Measurements from ENCODE around the gene RASGRP4.
"Not testable (repeated sequence)": the region's sequence is repeated elsewhere in the genome, so short reads cannot be mapped to it uniquely, and the experiment has no call there.

RASGRP4 gene

GRCh38 chr19:38411898-38412297 lies 14.1 kb downstream of the RASGRP4 start:
- not testable (repeated sequence) for H3K9me3 ChIP-seq (ENCODE audit: insufficient read depth, low read depth, low read length); H3K27me3 ChIP-seq (ENCODE audit: insufficient read depth, low read length); H3K36me3 ChIP-seq (ENCODE audit: insufficient read depth, low read depth, low read length); H3K4me3 ChIP-seq (ENCODE audit: low read length); H3K27ac ChIP-seq (ENCODE audit: low read length); H3K9ac ChIP-seq (ENCODE audit: low read depth, low read length); H3K4me1 ChIP-seq (ENCODE audit: insufficient read depth, low read length)

- no peaks in the 10 kb centered on the region for H3K36me3 ChIP-seq (ENCODE audit: insufficient read depth, low read depth, low read length)
- H3K27me3 ChIP-seq (ENCODE audit: insufficient read depth, low read length): no peaks in the 10 kb centered on the region
- H3K9ac ChIP-seq (ENCODE audit: low read depth, low read length): no peak overlapping the region
- no peaks in the 10 kb centered on the region for H3K4me1 ChIP-seq (ENCODE audit: insufficient read depth, low read length)
- no peaks in the 10 kb centered on the region for H3K9me3 ChIP-seq (ENCODE audit: insufficient read depth, low read depth, low read length)
- H3K27ac ChIP-seq (ENCODE audit: low read length): no peak overlapping the region
- no peak overlapping the region for H3K4me3 ChIP-seq (ENCODE audit: low read length)
Measured at GRCh38 chr19:38411041-38411712, 14.8 kb downstream of the RASGRP4 start.

GRCh38 chr19:38410407-38410806 lies 15.6 kb downstream of the RASGRP4 start:
- H3K27me3 ChIP-seq (ENCODE audit: insufficient read depth, low read length); H3K27ac ChIP-seq (ENCODE audit: low read length); H3K9me3 ChIP-seq (ENCODE audit: insufficient read depth, low read depth, low read length); H3K36me3 ChIP-seq (ENCODE audit: insufficient read depth, low read depth, low read length); H3K9ac ChIP-seq (ENCODE audit: low read depth, low read length); H3K4me3 ChIP-seq (ENCODE audit: low read length); H3K4me1 ChIP-seq (ENCODE audit: insufficient read depth, low read length): not testable (repeated sequence)

GRCh38 chr19:38409631-38410133 lies 16.3 kb downstream of the RASGRP4 start:
- Histone ChIP-seq H3K4me1 (ENCODE audit: insufficient read depth, low read length) (no peaks in the 10 kb centered on the region), H3K4me3 (ENCODE audit: low read length) (no peak overlapping the region), H3K36me3 (ENCODE audit: insufficient read depth, low read depth, low read length) (no peaks in the 10 kb centered on the region), H3K27me3 (ENCODE audit: insufficient read depth, low read length) (no peaks in the 10 kb centered on the region), H3K27ac (ENCODE audit: low read length) (no peak overlapping the region), H3K9me3 (ENCODE audit: insufficient read depth, low read depth, low read length) (no peaks in the 10 kb centered on the region), H3K9ac (ENCODE audit: low read depth, low read length) (no peak overlapping the region)

- Histone ChIP-seq H3K27ac (ENCODE audit: low read length) (no peak overlapping the region), H3K4me1 (ENCODE audit: insufficient read depth, low read length) (no peaks in the 10 kb centered on the region), H3K9ac (ENCODE audit: low read depth, low read length) (no peak overlapping the region), H3K27me3 (ENCODE audit: insufficient read depth, low read length) (peaks cover 19% of the 10 kb centered on the region), H3K9me3 (ENCODE audit: insufficient read depth, low read depth, low read length) (no peaks in the 10 kb centered on the region), H3K36me3 (ENCODE audit: insufficient read depth, low read depth, low read length) (no peaks in the 10 kb centered on the region), H3K4me3 (ENCODE audit: low read length) (no peak overlapping the region)
Measured at GRCh38 chr19:38405276-38405675, 20.7 kb downstream of the RASGRP4 start.

- Histone ChIP-seq H3K4me1 (ENCODE audit: insufficient read depth, low read length) (no peaks in the 10 kb centered on the region), H3K27ac (ENCODE audit: low read length) (no peak overlapping the region), H3K36me3 (ENCODE audit: insufficient read depth, low read depth, low read length) (no peaks in the 10 kb centered on the region), H3K9ac (ENCODE audit: low read depth, low read length) (no peak overlapping the region), H3K27me3 (ENCODE audit: insufficient read depth, low read length) (peaks cover 23% of the 10 kb centered on the region), H3K9me3 (ENCODE audit: insufficient read depth, low read depth, low read length) (no peaks in the 10 kb centered on the region), H3K4me3 (ENCODE audit: low read length) (no peak overlapping the region)
Measured at GRCh38 chr19:38404858-38405257, 21.2 kb downstream of the RASGRP4 start.

- Histone ChIP-seq H3K9me3 (ENCODE audit: insufficient read depth, low read depth, low read length) (no peaks in the 10 kb centered on the region), H3K4me3 (ENCODE audit: low read length) (peak within 1 kb of the TSS; percentile 71), H3K4me1 (ENCODE audit: insufficient read depth, low read length) (no peaks in the 10 kb centered on the region), H3K36me3 (ENCODE audit: insufficient read depth, low read depth, low read length) (no peaks in the 10 kb centered on the region), H3K9ac (ENCODE audit: low read depth, low read length) (no peak within 1 kb of the TSS), H3K27me3 (ENCODE audit: insufficient read depth, low read length) (peaks cover 41% of the 10 kb centered on the region), H3K27ac (ENCODE audit: low read length) (no peak within 1 kb of the TSS)
Measured at GRCh38 chr19:38402967-38403674, 22.9 kb downstream of the RASGRP4 start, which contains the start of gene FAM98C. Gene FAM98C, plus strand, starts transcription at chr19:38403093. Its CDS starts 61 bp downstream, at chr19:38403154.

GRCh38 chr19:38402623-38402966 lies 23.4 kb downstream of the RASGRP4 start:
- Histone ChIP-seq H3K4me1 (ENCODE audit: insufficient read depth, low read length) (no peaks in the 10 kb centered on the region), H3K27ac (ENCODE audit: low read length) (no peak overlapping the region), H3K36me3 (ENCODE audit: insufficient read depth, low read depth, low read length) (no peaks in the 10 kb centered on the region), H3K27me3 (ENCODE audit: insufficient read depth, low read length) (peaks cover 45% of the 10 kb centered on the region), H3K9ac (ENCODE audit: low read depth, low read length) (no peak overlapping the region), H3K4me3 (ENCODE audit: low read length) (peak overlapping the region; percentile 47), H3K9me3 (ENCODE audit: insufficient read depth, low read depth, low read length) (no peaks in the 10 kb centered on the region)

- Histone ChIP-seq H3K4me3 (ENCODE audit: low read length) (no peak overlapping the region), H3K27me3 (ENCODE audit: insufficient read depth, low read length) (peaks cover 56% of the 10 kb centered on the region), H3K27ac (ENCODE audit: low read length) (no peak overlapping the region), H3K36me3 (ENCODE audit: insufficient read depth, low read depth, low read length) (peaks cover 6% of the 10 kb centered on the region; the same call in 1 of the 2 replicates), H3K9ac (ENCODE audit: low read depth, low read length) (no peak overlapping the region), H3K9me3 (ENCODE audit: insufficient read depth, low read depth, low read length) (no peaks in the 10 kb centered on the region), H3K4me1 (ENCODE audit: insufficient read depth, low read length) (no peaks in the 10 kb centered on the region)
Measured at GRCh38 chr19:38401148-38401547, 24.9 kb downstream of the RASGRP4 start.

- H3K27ac ChIP-seq (ENCODE audit: low read length): no peak overlapping the region
- no peaks in the 10 kb centered on the region for H3K9me3 ChIP-seq (ENCODE audit: insufficient read depth, low read depth, low read length)
- peaks cover 56% of the 10 kb centered on the region for H3K27me3 ChIP-seq (ENCODE audit: insufficient read depth, low read length)
- no peak overlapping the region for H3K4me3 ChIP-seq (ENCODE audit: low read length)
- no peaks in the 10 kb centered on the region for H3K4me1 ChIP-seq (ENCODE audit: insufficient read depth, low read length)
- no peak overlapping the region for H3K9ac ChIP-seq (ENCODE audit: low read depth, low read length)
- peaks cover 8% of the 10 kb centered on the region; the same call in 1 of the 2 replicates for H3K36me3 ChIP-seq (ENCODE audit: insufficient read depth, low read depth, low read length)
Measured at GRCh38 chr19:38400361-38400760, 25.7 kb downstream of the RASGRP4 start.

- peaks cover 56% of the 10 kb centered on the region for H3K27me3 ChIP-seq (ENCODE audit: insufficient read depth, low read length)
- no peak overlapping the region for H3K9ac ChIP-seq (ENCODE audit: low read depth, low read length)
- peaks cover 5% of the 10 kb centered on the region; the same call in 1 of the 2 replicates for H3K4me1 ChIP-seq (ENCODE audit: insufficient read depth, low read length)
- H3K9me3 ChIP-seq (ENCODE audit: insufficient read depth, low read depth, low read length): no peaks in the 10 kb centered on the region
- no peak overlapping the region for H3K27ac ChIP-seq (ENCODE audit: low read length)
- peaks cover 8% of the 10 kb centered on the region; the same call in 1 of the 2 replicates for H3K36me3 ChIP-seq (ENCODE audit: insufficient read depth, low read depth, low read length)
- H3K4me3 ChIP-seq (ENCODE audit: low read length): no peak overlapping the region
Measured at GRCh38 chr19:38399537-38399936, 26.5 kb downstream of the RASGRP4 start.

GRCh38 chr19:38399081-38399480 lies 26.9 kb downstream of the RASGRP4 start:
- no peak overlapping the region for H3K9ac ChIP-seq (ENCODE audit: low read depth, low read length)
- peaks cover 5% of the 10 kb centered on the region; the same call in 1 of the 2 replicates for H3K4me1 ChIP-seq (ENCODE audit: insufficient read depth, low read length)
- peaks cover 56% of the 10 kb centered on the region for H3K27me3 ChIP-seq (ENCODE audit: insufficient read depth, low read length)
- H3K9me3 ChIP-seq (ENCODE audit: insufficient read depth, low read depth, low read length): no peaks in the 10 kb centered on the region
- no peak overlapping the region for H3K27ac ChIP-seq (ENCODE audit: low read length)
- no peak overlapping the region for H3K4me3 ChIP-seq (ENCODE audit: low read length)
- H3K36me3 ChIP-seq (ENCODE audit: insufficient read depth, low read depth, low read length): peaks cover 8% of the 10 kb centered on the region; the same call in 1 of the 2 replicates
